T47D (cell line): ENCODE results near the gene METTL6.

ENCODE experiments used
- DNase-seq, 2 experiments: peaks; one replicate each; pipeline versions ENCODE4 v3.0.0 to v3.0.0-alpha.2; 2011 to 2012; ENCODE audit warnings: low read depth in 1 of 2, low spot score in 1 of 2
- JUND ChIP-seq: IDR thresholded peaks from 2 replicates; pipeline ENCODE4 v1.6.1; 2012; ENCODE audit warnings: low read depth
- in situ Hi-C: cut with HindIII; loops from 2 replicates; pipeline ENCODE4 v1.10.0; 2016; ENCODE audit warnings: low sequenced_read_pairs, low pct_unique_long_range_greater_than_20kb

METTL6 gene

GRCh38 chr3:15456321-15456720 lies 29.0 kb upstream of the METTL6 start:
- TF ChIP-seq JUND: no peak
- in situ Hi-C loops: no loop called here

DNA sequence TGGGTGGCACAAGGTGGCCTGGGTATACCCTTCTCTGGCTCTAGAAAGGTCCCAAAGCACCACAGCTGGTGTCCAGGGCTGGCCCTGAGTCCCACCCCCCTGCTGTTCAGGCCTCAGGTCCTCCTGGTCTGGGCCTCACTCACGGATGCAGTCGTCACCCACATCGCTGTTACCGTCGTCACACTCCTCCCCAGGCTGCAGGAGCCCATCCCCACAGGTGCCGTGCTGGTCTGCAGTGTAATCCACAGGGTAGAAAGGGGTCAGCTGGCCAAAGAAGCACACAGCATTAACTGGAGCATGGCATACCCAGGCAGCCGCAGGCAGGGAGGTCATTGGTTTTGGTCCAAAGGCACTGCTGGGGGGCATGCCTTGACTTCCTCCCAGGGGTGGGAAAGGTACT lies 28.4 kb upstream of the METTL6 start:
- TF ChIP-seq JUND: no peak
- in situ Hi-C loops: no loop called here
- DNase-seq: no peak

More at GRCh38 chr3:15456321-15456720, 29.0 kb upstream of the METTL6 start:
- no peak for DNase-seq

DNA sequence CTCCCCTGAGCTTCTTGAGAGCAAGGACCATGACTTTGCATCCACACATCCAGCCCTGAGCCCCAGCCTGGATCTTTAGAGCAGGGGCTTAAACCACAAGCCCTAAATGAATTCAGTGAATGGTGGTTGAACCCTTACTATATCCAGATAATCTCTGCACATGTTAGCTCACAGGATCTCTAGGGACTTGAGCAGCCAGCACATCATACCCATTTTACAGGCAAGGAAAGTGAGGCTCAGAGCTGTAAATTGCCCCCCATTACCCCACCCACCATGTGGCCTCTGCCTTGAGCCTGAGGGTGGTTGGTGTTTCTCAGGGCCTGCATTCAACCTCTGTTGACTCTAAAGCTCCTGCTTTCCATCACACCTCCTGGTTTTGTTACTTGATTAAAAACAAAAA lies 27.6 kb upstream of the METTL6 start:
- no peak for TF ChIP-seq JUND
- no peak for DNase-seq
- in situ Hi-C loops: no loop called here

- TF ChIP-seq JUND: no peak
- no peak for DNase-seq
- in situ Hi-C loops: no loop called here
Observed at GRCh38 chr3:15453991-15454625, 26.8 kb upstream of the METTL6 start.

DNA sequence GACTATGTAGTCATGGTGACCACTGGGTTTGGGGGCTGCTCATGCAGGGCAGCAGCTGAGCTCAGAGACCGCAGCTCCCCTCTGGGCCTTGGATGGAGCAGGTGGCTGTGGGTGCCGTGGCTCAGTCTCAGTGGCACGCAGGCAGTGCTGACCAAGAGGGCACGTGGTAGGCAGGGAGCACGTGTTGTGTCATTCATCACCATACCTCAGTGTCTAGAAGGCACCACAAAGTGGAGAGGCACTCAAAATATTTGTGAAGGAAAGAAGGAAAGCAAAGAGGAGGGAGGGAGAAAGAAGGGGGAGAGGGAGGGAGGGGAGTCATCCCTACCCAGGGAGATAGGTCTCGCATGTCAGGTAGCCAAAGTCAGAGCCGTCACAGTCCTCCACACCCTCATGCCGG lies 26.2 kb upstream of the METTL6 start:
- in situ Hi-C loops: no loop called here
- DNase-seq: no peak
- TF ChIP-seq JUND: no peak

GRCh38 chr3:15452961-15453360 lies 25.6 kb upstream of the METTL6 start:
- no peak for TF ChIP-seq JUND
- in situ Hi-C loops: no loop called here
- DNase-seq: no peak

DNA sequence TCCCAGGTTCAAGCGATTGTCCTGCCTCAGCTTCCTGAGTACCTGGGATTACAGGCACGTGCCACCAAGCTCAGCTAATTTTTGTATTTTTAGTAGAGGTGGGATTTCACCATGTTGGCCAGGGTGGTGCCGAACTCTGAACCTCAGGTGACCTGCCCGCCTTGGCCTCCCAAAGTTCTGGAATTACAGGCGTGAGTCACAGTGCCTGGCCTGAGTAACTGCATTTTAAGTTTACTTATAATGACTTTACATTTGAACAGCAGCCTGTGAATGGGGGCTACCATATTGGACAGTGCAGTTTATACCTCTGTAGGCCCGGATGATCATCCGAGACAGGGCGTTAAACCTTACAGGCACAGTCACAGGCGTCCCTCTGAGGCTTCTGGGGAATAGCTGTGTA lies 24.8 kb upstream of the METTL6 start:
- in situ Hi-C loops: no loop called here
- no peak for TF ChIP-seq JUND
- DNase-seq: no peak

- no peak for TF ChIP-seq JUND
- in situ Hi-C loops: no loop called here
- peak in 1 of 2 experiments; percentile 22 for DNase-seq
Observed at GRCh38 chr3:15451216-15452113, 24.1 kb upstream of the METTL6 start.

GRCh38 chr3:15450438-15451215 lies 23.3 kb upstream of the METTL6 start:
- DNase-seq: no peak
- in situ Hi-C loops: no loop called here
- TF ChIP-seq JUND: no peak

GRCh38 chr3:15449489-15450224 lies 22.3 kb upstream of the METTL6 start:
- TF ChIP-seq JUND: no peak
- no peak for DNase-seq
- in situ Hi-C loops: no loop called here

DNA sequence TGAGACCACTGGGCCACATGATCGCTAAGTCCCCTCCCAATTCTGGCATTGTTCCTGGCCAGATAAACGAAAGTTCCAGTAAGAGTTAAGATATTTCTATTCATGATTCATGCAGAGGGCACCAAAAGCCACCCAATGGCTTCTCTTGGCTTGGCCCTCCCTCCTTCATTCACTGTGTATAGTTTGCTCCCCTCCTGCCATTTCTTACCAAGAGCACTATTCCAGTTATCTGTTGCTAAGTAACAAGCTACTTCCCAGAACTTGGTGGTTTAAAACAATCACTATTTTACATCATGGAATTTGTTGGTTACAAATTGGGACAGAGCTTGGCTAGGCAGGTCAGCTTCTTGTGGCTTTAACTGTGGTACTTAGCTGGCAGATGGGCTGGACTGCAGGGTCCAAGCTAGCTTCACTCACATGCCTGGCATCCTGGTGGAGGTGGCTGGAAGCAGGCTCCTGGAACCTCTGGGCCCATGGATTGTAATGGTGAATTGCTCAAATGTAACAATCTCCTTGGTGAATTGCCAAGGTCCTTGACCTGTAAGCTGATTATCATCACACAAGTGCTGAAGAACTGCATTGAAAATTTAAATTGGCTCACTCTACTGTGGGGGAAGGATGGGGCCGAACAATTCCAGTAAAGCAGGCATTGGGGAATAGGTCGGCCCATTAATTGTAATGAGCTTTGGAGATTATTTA lies 16.6 kb upstream of the METTL6 start:
- DNase-seq: no peak
- in situ Hi-C loops: no loop called here
- TF ChIP-seq JUND: no peak

GRCh38 chr3:15440891-15441290 lies 13.5 kb upstream of the METTL6 start:
- in situ Hi-C loops: no loop called here
- DNase-seq: no peak

More at GRCh38 chr3:15440891-15441290, 13.5 kb upstream of the METTL6 start:
- TF ChIP-seq JUND: no peak
